ENCODE results near the gene AAK1.

AAK1 gene

DNA sequence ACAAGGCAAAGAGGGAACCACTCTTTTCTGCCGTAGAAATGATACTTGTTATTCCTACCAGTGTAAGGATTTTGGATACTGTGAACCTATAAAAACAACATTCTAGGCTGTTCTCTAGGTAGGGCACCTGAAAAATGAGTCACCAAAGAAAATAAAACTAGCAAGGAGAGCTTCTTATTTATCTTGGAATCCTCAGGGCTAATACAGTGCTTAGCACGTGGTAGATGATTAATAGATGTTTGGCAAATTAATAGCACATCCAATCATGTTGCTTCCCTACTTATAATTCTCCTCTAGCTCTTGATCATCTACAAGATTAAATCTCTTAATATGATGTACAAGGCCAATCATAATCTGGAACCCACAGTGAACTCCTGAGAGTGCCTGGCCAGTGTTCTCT, 73.1 kb downstream of the AAK1 start:
- no peak for DNase-seq (ENCODE audit: low spot score)
- TF ChIP-seq, protein P1, sequence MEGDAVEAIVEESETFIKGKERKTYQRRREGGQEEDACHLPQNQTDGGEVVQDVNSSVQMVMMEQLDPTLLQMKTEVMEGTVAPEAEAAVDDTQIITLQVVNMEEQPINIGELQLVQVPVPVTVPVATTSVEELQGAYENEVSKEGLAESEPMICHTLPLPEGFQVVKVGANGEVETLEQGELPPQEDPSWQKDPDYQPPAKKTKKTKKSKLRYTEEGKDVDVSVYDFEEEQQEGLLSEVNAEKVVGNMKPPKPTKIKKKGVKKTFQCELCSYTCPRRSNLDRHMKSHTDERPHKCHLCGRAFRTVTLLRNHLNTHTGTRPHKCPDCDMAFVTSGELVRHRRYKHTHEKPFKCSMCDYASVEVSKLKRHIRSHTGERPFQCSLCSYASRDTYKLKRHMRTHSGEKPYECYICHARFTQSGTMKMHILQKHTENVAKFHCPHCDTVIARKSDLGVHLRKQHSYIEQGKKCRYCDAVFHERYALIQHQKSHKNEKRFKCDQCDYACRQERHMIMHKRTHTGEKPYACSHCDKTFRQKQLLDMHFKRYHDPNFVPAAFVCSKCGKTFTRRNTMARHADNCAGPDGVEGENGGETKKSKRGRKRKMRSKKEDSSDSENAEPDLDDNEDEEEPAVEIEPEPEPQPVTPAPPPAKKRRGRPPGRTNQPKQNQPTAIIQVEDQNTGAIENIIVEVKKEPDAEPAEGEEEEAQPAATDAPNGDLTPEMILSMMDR (IDR thresholded peaks at IDR 0.05; ENCODE audit: extremely low read depth, insufficient read depth, missing control alignments): no peak
- in situ Hi-C loops (cut with MboI; ENCODE audit: low pct_unique_long_range_greater_than_20kb, low sequenced_read_pairs, unreplicated experiment): loop anchor here (25.0 kb wide), 1 partner anchor 242 kb away; no protein-coding TSS in a partner anchor

DNA sequence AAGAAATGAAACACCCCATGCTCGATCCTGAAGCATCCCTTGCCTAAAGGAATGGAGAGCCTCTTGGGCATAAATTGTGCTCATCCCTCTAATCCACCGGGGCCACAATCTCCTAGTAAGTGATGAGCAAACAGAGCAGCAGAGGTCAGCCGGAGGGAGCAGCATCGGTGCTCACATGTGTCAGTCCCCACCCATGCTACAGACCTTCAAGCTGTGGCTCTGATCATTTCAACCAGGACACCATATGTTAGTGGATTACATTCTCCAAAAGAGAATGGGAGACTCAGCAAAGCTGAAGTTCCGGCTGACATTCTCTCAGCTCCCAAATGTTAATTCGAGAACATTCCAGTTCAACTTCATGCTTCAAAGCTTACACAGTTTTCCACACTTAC, 75.6 kb downstream of the AAK1 start:
- in situ Hi-C loops (cut with MboI; ENCODE audit: low pct_unique_long_range_greater_than_20kb, low sequenced_read_pairs, unreplicated experiment): loop anchor here (10.0 to 25.0 kb wide), 2 partner anchors 147 to 244 kb away; no protein-coding TSS in a partner anchor
- no peak for DNase-seq (ENCODE audit: low spot score)
- TF ChIP-seq, protein P1 (IDR thresholded peaks at IDR 0.05; ENCODE audit: extremely low read depth, insufficient read depth, missing control alignments): no peak

DNA sequence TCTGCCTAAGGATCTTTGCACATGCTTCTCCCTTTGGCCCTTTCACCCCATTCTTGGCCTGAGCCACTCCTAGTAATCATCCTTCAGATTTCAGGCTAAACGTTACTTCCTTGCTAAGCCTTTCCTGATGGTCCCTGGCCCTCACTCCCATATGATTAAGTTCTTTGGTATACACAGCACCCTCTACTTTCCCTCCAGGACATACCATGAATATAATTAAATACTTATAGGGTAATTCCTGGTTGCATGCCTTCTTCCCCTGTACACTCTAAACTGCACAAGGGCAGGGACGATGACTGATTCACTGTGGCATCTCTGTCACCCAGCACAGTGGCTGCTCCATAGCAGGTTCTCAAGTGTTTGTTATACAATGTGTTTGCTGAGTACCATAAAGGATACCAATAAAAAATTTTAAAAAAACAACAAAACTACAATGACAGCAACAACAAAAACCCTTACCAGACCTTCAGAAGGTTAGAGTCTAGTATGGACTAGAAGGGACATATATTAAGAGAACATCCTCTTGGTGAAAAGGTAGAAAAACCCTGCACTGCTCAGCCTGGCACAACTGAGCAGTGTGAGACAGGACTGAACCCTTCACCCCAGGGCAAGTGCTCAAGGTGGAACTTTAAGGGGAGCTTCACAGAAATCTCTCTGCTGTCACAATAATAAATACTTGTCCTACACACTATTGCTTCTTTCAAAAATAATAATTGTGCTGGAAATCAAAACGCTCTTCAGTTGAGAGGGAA, 76.2 kb downstream of the AAK1 start:
- DNase-seq (ENCODE audit: low spot score): no peak
- in situ Hi-C loops (cut with MboI; ENCODE audit: low pct_unique_long_range_greater_than_20kb, low sequenced_read_pairs, unreplicated experiment): loop anchor here (10.0 to 25.0 kb wide), 2 partner anchors 147 to 245 kb away; no protein-coding TSS in a partner anchor
- TF ChIP-seq, protein P1 (IDR thresholded peaks at IDR 0.05; ENCODE audit: extremely low read depth, insufficient read depth, missing control alignments): no peak

DNA sequence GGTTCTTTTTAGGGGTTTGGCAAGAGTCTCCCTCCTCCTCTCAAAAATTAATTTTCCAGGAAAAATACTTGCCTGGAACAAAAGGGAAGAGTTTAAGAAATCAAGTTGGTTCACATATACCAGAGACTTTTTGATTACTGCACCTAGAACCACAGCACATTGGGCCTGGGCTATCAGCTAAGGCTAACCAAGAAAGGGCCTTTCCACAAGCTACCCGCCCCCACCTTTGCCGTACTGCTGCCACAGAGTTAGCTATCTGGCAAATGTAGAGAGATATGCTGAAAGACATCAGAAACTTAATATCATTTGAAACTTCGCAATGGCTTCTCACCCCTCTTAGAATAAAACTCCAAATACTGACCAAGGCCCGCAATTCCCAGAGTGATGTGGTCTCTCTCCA, 76.9 kb downstream of the AAK1 start:
- TF ChIP-seq, protein P1 (IDR thresholded peaks at IDR 0.05; ENCODE audit: extremely low read depth, insufficient read depth, missing control alignments): no peak
- in situ Hi-C loops (cut with MboI; ENCODE audit: low pct_unique_long_range_greater_than_20kb, low sequenced_read_pairs, unreplicated experiment): loop anchor here (10.0 to 25.0 kb wide), 2 partner anchors 148 to 246 kb away; no protein-coding TSS in a partner anchor
- DNase-seq (ENCODE audit: low spot score): no peak

DNA sequence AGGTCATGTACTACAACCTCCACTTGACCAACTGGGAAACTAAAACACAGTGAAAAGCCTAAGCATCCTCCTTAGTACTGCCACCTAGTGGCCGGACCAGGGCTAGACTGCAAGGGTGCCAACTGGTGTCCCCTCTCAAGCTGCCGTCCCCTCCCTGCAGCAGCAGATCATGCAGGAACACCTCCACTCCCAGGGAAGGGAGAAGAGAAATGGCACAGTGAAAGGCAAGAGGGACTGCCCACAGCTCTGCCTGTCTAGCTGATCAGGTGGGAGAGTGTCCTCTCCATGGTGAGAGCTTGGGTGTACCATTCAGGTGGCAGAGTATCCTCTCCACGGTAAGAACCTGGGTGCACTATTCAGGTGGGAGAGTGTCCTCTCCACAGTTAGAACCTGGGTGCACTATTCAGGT, 78.1 kb downstream of the AAK1 start:
- DNase-seq (ENCODE audit: low spot score): peak; percentile 65
- in situ Hi-C loops (cut with MboI; ENCODE audit: low pct_unique_long_range_greater_than_20kb, low sequenced_read_pairs, unreplicated experiment): loop anchor here (10.0 to 25.0 kb wide), 2 partner anchors 149 to 247 kb away; no protein-coding TSS in a partner anchor
- TF ChIP-seq, protein P1 (IDR thresholded peaks at IDR 0.05; ENCODE audit: extremely low read depth, insufficient read depth, missing control alignments): peak; percentile 87

DNA sequence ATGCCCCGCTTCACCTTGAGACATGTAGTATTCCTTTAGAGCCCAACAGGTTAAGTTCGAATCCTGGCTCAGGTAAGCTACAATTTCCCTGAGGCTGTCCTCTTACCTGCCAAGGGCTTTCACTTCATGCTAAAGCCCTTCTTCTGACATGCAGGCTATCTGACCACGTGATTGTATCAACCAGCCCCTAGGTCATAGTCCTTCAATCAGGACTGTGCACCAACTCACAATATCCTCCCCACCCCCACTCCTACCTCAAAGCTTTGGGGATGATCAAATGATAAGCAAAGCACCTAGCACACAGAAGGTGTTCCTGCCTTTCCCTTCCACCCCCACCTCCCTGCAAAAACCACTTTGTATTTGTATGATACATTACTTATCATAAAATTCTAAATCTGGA, 78.9 kb downstream of the AAK1 start:
- in situ Hi-C loops (cut with MboI; ENCODE audit: low pct_unique_long_range_greater_than_20kb, low sequenced_read_pairs, unreplicated experiment): loop anchor here (10.0 to 25.0 kb wide), 2 partner anchors 150 to 248 kb away; no protein-coding TSS in a partner anchor
- DNase-seq (ENCODE audit: low spot score): no peak
- TF ChIP-seq, protein P1 (IDR thresholded peaks at IDR 0.05; ENCODE audit: extremely low read depth, insufficient read depth, missing control alignments): no peak
